22Rv1 (cell line): ENCODE measurements around the gene DSCAML1.

ENCODE experiments used
- H3K27ac ChIP-seq: fragments of 450-650 bp; 2 replicates; pipeline ENCODE4 v1.5.1; 2017
- ZFX ChIP-seq: fragments of 450-650 bp; IDR thresholded peaks from 2 replicates; pipeline ENCODE4 v1.6.1; 2017; ENCODE audit warnings: antibody characterized with exemption, borderline replicate concordance
- TF ChIP-seq, protein P1 (sequence below): fragments of 450-650 bp; IDR thresholded peaks from 2 replicates; pipeline ENCODE4 v1.5.1; 2017; ENCODE audit warnings: mild to moderate bottlenecking

DSCAML1 gene

DNA sequence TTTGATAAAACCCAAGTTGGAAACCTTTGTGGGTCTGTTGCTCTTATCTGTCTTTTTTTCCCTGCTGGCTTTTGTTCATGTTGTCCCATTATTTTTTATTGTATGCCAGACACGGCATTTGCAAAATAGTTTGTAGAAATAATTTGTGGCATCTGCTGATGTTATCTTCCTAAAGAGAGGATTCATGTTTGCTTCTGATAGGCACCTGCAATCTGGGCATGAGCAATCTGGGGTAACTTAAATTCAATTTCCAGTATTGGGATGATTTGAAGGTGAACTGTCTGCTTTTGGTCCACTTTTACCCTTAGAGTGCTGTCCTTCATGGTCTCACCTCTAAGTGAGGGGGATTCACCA, 342.5 kb downstream of the DSCAML1 start:
- no peak overlapping the region for H3K27ac ChIP-seq
- TF ChIP-seq, protein P1, sequence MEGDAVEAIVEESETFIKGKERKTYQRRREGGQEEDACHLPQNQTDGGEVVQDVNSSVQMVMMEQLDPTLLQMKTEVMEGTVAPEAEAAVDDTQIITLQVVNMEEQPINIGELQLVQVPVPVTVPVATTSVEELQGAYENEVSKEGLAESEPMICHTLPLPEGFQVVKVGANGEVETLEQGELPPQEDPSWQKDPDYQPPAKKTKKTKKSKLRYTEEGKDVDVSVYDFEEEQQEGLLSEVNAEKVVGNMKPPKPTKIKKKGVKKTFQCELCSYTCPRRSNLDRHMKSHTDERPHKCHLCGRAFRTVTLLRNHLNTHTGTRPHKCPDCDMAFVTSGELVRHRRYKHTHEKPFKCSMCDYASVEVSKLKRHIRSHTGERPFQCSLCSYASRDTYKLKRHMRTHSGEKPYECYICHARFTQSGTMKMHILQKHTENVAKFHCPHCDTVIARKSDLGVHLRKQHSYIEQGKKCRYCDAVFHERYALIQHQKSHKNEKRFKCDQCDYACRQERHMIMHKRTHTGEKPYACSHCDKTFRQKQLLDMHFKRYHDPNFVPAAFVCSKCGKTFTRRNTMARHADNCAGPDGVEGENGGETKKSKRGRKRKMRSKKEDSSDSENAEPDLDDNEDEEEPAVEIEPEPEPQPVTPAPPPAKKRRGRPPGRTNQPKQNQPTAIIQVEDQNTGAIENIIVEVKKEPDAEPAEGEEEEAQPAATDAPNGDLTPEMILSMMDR: no peak
- no peak for TF ChIP-seq ZFX

DNA sequence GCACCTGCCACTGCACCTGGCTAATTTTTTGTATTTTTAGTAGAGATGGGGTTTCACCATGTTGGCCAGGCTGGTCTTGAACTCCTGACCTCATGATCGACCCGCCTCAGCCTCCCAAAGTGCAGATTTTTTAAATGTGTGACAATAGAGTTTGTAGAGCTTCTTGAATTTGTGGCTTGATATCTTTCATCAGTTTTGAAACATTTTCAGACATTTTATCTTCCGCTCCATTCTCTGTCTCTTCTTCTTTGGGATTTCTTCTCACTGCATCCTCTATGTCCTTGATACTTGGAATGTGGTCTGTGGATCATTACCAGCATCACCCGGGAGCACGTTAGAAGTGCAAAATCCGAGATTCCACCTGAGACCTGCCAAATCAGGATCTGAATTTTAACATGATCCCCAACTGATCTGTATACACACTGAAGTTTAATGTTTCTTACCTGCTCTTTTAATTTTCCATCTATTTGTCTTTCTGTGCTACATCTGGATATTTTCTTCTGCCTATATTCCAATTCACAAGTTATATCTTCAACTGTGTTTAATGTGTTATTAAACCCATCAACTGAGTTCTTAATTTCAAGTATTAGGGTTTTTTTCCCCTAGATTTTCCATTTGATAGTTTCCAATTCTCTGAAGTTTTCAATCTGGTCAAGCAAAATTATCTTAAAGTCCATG, 343.0 kb downstream of the DSCAML1 start:
- TF ChIP-seq, protein P1: no peak
- TF ChIP-seq ZFX: no peak
- H3K27ac ChIP-seq: no peak overlapping the region

DNA sequence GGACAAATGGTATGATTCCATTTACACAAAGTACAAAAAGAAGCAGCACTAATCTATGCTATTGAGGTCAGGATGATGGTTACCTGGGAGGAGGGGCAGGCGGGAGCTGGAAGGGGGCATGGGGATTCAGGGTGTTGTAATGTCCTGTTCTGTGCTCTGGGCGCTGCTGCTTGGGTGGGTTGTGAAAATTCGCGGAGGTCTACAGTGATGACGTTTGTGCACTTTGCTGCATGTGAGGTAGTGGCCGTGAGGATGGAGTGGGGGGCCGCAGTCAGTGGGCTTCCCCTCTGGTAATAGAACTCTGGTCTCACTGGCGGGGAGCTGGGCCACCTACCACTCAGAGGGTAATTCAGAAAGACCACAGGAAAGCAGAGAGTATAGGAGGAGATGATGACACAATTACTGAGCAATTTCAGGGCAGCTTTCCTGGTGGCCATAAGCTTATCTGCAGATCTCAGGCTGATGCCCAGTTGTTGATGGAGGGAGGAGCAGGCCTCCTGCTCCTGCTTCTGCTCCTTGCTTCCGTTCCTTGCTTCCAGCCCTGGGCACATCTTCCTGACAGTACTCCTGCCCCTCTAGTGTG, 347.8 kb downstream of the DSCAML1 start:
- no peak for TF ChIP-seq ZFX
- TF ChIP-seq, protein P1: no peak
- H3K27ac ChIP-seq: no peak overlapping the region

DNA sequence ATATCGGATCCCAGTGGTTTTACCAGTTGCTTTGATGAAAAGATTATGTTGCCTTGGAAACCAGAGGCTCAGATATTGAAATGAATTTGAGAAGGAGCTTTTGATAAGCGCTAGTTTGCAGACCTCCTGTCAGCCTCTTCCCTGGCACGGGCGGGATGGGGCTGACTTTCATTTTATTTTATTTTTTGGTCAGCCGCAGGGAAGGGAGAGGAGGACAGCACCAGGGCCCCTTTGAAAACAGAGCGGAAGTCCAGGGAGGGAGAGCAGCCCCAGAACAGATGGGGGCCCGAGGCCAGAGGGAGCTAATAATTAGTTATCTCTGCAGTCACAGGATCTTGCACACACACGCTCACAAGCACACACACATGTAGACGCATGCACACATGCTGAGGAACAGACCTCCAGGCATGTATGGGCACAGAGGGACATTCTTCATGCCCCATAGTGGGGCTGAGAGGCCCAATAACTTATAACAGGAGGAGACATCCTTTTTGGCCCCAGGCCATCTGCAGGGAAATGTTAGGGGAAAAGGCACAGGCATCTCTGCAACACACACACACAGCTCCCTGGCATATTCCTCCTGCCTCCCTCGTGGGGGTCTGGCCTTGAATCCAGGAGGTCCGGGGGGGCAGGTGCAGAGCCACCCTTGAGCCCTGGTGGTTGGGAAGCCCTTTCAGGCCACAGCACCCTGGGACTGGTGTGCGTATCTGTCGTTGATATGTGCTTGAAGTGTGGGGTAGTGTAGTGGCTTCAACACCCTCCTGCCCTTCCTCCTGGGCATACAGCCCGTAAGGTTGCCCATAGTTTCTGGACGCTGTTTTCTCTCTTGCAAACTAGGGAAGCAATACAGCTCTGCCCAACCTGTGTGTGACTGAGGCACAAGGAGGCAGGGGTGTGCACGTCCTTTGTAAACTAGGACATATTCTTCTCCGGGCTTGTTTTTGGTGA, 352.0 kb downstream of the DSCAML1 start:
- TF ChIP-seq, protein P1: no peak
- H3K27ac ChIP-seq: no peak overlapping the region

DNA sequence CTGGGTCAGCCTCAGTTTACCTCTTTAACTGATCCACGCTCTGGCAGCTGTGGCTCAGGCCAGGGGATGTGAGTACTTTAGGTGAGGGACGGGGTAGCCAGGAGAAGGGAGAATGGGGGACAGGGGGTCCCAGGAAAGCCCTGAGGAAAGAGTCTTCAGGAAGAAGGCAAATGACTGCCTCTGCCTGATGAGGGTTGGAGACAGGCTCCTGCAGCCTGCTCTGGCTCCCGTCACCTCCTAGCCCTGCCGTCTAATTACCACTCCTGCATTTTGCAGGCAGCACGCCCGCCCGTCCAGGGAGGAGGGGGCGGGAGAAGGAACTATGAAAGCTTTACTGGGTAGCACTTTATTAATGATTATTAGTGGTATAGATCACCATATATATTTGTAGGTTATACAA, 352.8 kb downstream of the DSCAML1 start:
- no peak overlapping the region for H3K27ac ChIP-seq

DNA sequence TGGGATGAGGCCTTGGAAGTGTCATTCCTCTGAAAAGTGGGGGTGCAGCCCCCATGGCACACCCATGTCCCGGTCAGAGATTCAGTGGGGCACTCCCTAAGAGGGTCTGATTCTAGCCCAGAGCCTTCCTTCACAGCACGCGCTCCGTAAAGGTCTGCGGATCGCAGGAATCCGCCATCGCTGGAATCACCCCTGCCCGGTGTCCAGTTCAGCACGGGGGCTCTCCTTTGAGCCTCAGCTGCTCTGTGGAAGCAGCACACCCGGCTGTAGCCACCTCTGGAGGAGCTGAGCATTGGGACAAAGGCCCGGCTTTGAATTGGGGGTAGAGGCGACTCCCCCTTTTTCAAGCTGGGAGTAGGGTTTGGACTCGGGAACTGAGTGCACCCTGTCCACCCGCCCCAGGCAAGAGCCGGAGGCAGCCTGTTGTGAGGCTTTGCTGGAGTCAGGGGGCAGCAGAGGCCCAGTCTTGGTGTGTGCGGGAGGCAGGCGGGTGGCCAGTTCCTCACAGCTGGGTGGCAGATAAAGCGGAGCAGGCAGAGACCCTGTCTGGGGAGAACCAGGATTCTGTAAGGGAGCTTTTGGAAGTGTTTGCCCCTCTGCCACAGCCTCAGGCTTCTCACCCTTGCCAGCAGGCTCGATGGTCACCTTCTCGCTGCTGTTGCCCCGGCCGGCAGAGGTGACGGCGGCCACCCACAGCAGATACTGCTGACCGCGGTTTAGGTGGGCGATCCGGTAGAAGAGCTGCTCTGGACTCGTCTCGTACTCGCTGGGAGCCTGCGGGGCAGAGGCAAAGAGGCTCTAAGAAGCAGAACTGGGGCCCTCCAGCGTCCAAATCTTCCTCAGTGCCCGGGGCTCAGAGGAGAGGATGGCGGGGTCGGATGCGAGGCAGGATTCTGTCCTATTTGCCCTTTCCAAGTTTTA, 353.5 kb downstream of the DSCAML1 start:
- no peak for TF ChIP-seq ZFX
- TF ChIP-seq, protein P1: peak; percentile 29; the same call in 1 of the 2 replicates

More for the DNA sequence above, 352.8 kb downstream of the DSCAML1 start:
- TF ChIP-seq, protein P1: no peak
- TF ChIP-seq ZFX: no peak

More for the DNA sequence above, 353.5 kb downstream of the DSCAML1 start:
- H3K27ac ChIP-seq: no peak overlapping the region
